ENCODE results near the gene NPPC.

DNA sequence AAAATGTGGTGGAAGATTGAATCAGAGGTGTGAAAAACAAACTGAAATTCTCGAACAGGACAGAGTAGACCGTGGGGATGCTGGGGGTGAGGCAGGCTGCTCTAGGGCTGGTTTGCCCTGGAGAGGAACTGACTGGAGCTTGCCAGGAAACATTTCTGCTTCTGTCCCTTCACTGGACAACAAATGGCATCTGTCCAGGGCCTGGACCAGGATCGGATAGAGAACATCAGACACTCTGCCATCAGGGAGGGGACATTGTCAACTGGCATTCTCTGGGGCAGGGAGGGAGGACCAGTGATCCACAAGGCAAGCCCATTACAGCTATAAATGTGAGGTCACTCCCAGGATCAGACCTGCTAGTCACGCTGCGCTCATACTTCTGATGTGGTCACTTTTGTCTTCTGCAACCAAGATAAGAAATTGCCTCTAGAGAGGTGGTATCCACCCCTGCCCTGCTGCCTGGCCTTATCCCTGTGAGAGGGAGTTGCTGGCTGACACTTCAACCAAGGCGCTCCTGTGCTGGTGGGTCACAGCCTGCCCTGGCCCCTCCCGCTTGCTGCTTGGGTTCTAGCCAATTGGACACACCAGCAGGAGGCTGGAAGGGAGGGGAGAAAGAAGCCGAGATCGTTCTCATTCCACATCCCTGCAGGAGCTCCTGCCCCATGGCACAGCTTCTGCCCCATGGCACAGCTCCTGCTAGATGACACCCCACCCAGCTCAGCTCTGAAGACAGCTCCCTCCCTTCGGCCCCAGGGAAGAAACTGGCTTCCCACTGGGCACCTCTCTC is 8.7 kb downstream of the NPPC start:
- TF ChIP-seq POLR2AphosphoS5 (IDR thresholded peaks at IDR 0.05) (no peak), CTCF (IDR thresholded peaks at IDR 0.05) (no peak)
